Transverse colon (tissue), 4 donors: Measurements from ENCODE around the gene ABCC9.
"Not testable (repeated sequence)": the region's sequence is repeated elsewhere in the genome, so short reads cannot be mapped to it uniquely, and the experiment has no call there.

ENCODE experiments used
- CTCF ChIP-seq, 5 experiments: fragments of 200-600 bp in 3 of 5; fragments of 450-650 bp in 2 of 5; sonication (generic) in 3 of 5; IDR thresholded peaks; 1 replicate in 2 of 5; 2 replicates in 3 of 5; pipeline ENCODE4 v1.5.1; 2016 to 2017; ENCODE audit warnings: antibody characterized with exemption in 5 of 5, inconsistent platforms in 3 of 5, mild to moderate bottlenecking in 2 of 5, moderate library complexity in 1 of 5
- EP300 ChIP-seq: sonication (generic); formaldehyde crosslinking; IDR thresholded peaks from one replicate; pipeline ENCODE4 v1.6.1; 2017; ENCODE audit warnings: antibody characterized with exemption, low read depth
- POLR2A ChIP-seq: fragments of 450-650 bp; IDR thresholded peaks from one replicate; pipeline ENCODE4 v1.6.1; 2016; ENCODE audit warnings: antibody characterized with exemption, mild to moderate bottlenecking, moderate library complexity
- POLR2AphosphoS5 ChIP-seq, 3 donors: sonication (generic); formaldehyde crosslinking; IDR thresholded peaks; one replicate each; pipeline ENCODE4 v1.6.1; 2016; ENCODE audit warnings: antibody characterized with exemption in 3 of 3

GRCh38 chr12:21929972-21930371 lies 11.3 kb downstream of the ABCC9 start:
- not testable (repeated sequence) for TF ChIP-seq EP300; POLR2A; CTCF (IDR thresholded peaks at IDR 0.05); POLR2AphosphoS5 (IDR thresholded peaks at IDR 0.05)
